Panc1 (cell line): Measurements from ENCODE around the gene TOGARAM1.

Experiments used
- POLR2AphosphoS5 ChIP-seq: IDR thresholded peaks from 2 replicates; pipeline ENCODE4 v1.6.1; 2012; ENCODE audit warnings: mild to moderate bottlenecking, low read depth, low read length, moderate library complexity
- SIN3A ChIP-seq: IDR thresholded peaks from 2 replicates; pipeline ENCODE4 v1.6.1; 2012; ENCODE audit warnings: low read depth, mild to moderate bottlenecking, low read length, moderate library complexity, borderline replicate concordance; ENCODE audit not compliant: insufficient read depth
- TCF7L2 ChIP-seq: IDR thresholded peaks from 2 replicates; pipeline ENCODE4 v1.6.1; 2011; ENCODE audit warnings: mild to moderate bottlenecking, low read depth, low read length, inconsistent platforms
- TF ChIP-seq, protein P1 (sequence below): fragments of 450-650 bp; IDR thresholded peaks from 2 replicates; pipeline ENCODE4 v1.5.1; 2017; ENCODE audit warnings: mild to moderate bottlenecking
- TF ChIP-seq, protein P2 (sequence below), 2 experiments: IDR thresholded peaks; 2 replicates each; pipeline ENCODE4 v1.6.1; 2011 to 2012; ENCODE audit warnings: low read depth in 2 of 2, control low read depth in 1 of 2, low read length in 1 of 2, mild to moderate bottlenecking in 1 of 2, moderate library complexity in 1 of 2; ENCODE audit not compliant: insufficient read depth in 1 of 2

DNA sequence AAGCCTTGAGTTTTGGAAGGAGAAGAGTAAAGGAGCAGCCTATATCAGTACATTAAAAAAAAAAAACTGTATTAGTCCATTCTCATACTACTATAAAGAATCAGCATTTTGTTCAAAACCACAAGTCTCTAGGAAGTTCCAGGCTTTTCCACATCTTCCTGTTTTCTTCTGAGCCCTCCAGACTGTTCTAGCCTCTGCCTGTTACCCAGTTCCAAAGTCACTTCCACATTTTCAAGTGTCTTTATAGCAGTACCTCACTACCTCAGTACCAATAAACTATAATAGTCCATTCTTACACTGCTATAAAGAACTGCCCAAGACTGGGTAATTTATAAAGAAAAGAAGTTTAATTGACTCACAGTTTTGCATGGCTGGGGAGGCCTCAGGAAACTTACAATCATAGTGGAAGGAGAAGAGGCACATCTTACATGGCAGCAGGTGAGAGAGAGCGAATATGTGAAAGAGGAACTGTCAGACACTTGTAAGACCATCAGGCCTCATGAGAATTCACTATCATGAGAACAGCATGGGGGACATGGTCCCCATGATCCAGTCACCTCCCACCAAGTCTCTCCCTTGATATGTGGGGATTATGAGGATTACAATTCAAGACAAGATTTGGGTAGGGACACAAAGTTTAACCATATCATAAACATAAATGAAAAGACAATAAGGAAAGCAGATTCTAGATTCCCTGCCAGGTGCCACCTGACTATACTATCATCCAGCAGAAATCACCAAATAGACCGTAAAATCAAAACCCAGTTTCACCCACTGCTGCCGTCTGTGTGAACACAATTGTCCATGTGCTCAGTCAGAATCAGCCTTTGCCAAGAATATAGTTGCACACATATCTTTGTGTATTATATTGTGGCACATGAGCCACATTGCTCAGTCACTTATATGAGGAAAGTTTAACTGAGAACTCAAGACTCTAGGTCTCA, 27.8 kb downstream of the TOGARAM1 start:
- TF ChIP-seq, protein P1, sequence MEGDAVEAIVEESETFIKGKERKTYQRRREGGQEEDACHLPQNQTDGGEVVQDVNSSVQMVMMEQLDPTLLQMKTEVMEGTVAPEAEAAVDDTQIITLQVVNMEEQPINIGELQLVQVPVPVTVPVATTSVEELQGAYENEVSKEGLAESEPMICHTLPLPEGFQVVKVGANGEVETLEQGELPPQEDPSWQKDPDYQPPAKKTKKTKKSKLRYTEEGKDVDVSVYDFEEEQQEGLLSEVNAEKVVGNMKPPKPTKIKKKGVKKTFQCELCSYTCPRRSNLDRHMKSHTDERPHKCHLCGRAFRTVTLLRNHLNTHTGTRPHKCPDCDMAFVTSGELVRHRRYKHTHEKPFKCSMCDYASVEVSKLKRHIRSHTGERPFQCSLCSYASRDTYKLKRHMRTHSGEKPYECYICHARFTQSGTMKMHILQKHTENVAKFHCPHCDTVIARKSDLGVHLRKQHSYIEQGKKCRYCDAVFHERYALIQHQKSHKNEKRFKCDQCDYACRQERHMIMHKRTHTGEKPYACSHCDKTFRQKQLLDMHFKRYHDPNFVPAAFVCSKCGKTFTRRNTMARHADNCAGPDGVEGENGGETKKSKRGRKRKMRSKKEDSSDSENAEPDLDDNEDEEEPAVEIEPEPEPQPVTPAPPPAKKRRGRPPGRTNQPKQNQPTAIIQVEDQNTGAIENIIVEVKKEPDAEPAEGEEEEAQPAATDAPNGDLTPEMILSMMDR: no peak
- no peak for TF ChIP-seq TCF7L2
- no peak for TF ChIP-seq POLR2AphosphoS5
- no peak for TF ChIP-seq SIN3A
- TF ChIP-seq, protein P2, sequence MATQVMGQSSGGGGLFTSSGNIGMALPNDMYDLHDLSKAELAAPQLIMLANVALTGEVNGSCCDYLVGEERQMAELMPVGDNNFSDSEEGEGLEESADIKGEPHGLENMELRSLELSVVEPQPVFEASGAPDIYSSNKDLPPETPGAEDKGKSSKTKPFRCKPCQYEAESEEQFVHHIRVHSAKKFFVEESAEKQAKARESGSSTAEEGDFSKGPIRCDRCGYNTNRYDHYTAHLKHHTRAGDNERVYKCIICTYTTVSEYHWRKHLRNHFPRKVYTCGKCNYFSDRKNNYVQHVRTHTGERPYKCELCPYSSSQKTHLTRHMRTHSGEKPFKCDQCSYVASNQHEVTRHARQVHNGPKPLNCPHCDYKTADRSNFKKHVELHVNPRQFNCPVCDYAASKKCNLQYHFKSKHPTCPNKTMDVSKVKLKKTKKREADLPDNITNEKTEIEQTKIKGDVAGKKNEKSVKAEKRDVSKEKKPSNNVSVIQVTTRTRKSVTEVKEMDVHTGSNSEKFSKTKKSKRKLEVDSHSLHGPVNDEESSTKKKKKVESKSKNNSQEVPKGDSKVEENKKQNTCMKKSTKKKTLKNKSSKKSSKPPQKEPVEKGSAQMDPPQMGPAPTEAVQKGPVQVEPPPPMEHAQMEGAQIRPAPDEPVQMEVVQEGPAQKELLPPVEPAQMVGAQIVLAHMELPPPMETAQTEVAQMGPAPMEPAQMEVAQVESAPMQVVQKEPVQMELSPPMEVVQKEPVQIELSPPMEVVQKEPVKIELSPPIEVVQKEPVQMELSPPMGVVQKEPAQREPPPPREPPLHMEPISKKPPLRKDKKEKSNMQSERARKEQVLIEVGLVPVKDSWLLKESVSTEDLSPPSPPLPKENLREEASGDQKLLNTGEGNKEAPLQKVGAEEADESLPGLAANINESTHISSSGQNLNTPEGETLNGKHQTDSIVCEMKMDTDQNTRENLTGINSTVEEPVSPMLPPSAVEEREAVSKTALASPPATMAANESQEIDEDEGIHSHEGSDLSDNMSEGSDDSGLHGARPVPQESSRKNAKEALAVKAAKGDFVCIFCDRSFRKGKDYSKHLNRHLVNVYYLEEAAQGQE (IDR thresholded peaks at IDR 0.05; ENCODE audit: insufficient read depth in 1 of 2, low read depth in 2 of 2, low read length in 1 of 2): no peak
